Keratinocyte (primary cell): ENCODE data around the gene NUP214.

Experiments
- EZH2 ChIP-seq: IDR thresholded peaks from one replicate; pipeline ENCODE4 v1.6.1; 2012; ENCODE audit warnings: inconsistent platforms, mild to moderate bottlenecking, low read length, moderate library complexity
- TF ChIP-seq, protein P1 (sequence below), 3 experiments: IDR thresholded peaks in 1 of 3; conservative IDR thresholded peaks in 1 of 3; optimal IDR thresholded peaks in 1 of 3; 2 replicates in 2 of 3; 3 replicates in 1 of 3; pipeline versions ENCODE3 to v1.5.1; 2011; ENCODE audit warnings: low read length in 3 of 3, mild to moderate bottlenecking in 3 of 3, moderate library complexity in 2 of 3, control low read depth in 1 of 3, inconsistent platforms in 1 of 3; ENCODE audit not compliant: insufficient read depth in 2 of 3; ENCODE audit errors: extremely low read depth in 1 of 3

DNA sequence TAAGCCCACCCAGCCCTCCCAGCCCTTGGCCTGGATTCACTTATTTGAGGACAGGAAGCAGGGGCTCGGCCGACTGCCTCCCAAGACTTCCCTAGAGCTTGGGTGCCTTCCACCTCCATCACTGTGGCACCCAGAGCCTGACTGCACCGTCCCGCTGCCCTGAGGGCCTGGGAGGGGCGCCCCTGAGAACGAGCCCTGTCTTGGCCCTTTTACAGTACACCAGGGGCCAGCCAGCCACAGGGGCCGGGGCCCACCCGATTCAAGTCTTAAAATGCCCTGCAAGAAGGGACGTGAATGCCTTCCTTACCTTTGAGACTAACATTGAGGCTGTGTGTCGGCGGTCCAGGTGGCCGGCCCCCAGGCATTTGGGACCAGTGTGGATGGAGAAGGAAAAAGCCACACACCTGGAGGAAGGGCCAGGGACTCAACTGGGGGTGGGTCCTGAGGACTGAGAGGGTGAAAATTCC lies 134.1 kb downstream of the NUP214 start:
- TF ChIP-seq, protein P1, sequence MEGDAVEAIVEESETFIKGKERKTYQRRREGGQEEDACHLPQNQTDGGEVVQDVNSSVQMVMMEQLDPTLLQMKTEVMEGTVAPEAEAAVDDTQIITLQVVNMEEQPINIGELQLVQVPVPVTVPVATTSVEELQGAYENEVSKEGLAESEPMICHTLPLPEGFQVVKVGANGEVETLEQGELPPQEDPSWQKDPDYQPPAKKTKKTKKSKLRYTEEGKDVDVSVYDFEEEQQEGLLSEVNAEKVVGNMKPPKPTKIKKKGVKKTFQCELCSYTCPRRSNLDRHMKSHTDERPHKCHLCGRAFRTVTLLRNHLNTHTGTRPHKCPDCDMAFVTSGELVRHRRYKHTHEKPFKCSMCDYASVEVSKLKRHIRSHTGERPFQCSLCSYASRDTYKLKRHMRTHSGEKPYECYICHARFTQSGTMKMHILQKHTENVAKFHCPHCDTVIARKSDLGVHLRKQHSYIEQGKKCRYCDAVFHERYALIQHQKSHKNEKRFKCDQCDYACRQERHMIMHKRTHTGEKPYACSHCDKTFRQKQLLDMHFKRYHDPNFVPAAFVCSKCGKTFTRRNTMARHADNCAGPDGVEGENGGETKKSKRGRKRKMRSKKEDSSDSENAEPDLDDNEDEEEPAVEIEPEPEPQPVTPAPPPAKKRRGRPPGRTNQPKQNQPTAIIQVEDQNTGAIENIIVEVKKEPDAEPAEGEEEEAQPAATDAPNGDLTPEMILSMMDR (optimal IDR thresholded peaks at IDR 0.05 in 1 of 3, IDR thresholded peaks at IDR 0.05 in 1 of 3, conservative IDR thresholded peaks at IDR 0.05 in 1 of 3; ENCODE audit: extremely low read depth in 1 of 3, insufficient read depth in 2 of 3, low read length in 3 of 3), result no peak
- no peak for TF ChIP-seq EZH2
